ENCODE data around the gene MMAA. TPM values are rescaled to one million over a fixed set of nuclear protein-coding genes. Genes with fewer than 3 reads are reported as not detected.

Gene MMAA
- total and polyA plus RNA-seq, 2 donors (not counting 1 experiment from before 2014, with no cell fraction given): 3.9 to 9.0 TPM

GRCh38 chr4:145709336-145709735, 90.2 kb downstream of the MMAA start:
- peaks cover 0 to 11% (median 3%) of the 10 kb centered on the region in 3 donors for H3K9me3 ChIP-seq (ENCODE audit: control extremely low read depth in 1 of 3, control insufficient read depth in 2 of 3, insufficient read depth in 1 of 3, low read length in 2 of 3)
- intact Hi-C loops (cut with micrococcal nuclease): no loop called here
- H3K4me2 ChIP-seq (replicated peaks; ENCODE audit: low read depth, low read length, poor library complexity, severe bottlenecking): no peak overlapping the region
- no peaks in the 10 kb centered on the region for H3K79me2 ChIP-seq (ENCODE audit: control insufficient read depth, insufficient read depth, low read length)
- no peak overlapping the region for H3K9ac ChIP-seq (ENCODE audit: low read length)
- H3K27ac Mint-ChIP-seq: no peak overlapping the region
- no peaks in the 10 kb centered on the region for H3K36me3 ChIP-seq (replicated peaks in 1 of 2; ENCODE audit: control extremely low read depth in 1 of 2, control insufficient read depth in 1 of 2, extremely low read depth in 1 of 2, insufficient read depth in 2 of 2, low read length in 1 of 2)
- no peak for TF ChIP-seq EZH2 (IDR thresholded peaks at IDR 0.05; ENCODE audit: borderline replicate concordance, insufficient read depth, low read depth, low read length, poor library complexity, severe bottlenecking)
- no peak for TF ChIP-seq CTCF (IDR thresholded peaks at IDR 0.05)
- peaks cover 0 to 7% (median 0%) of the 10 kb centered on the region in 4 experiments for H3K27me3 ChIP-seq (replicated peaks in 1 of 4; ENCODE audit: control extremely low read depth in 1 of 4, control insufficient read depth in 3 of 4, insufficient read depth in 4 of 4, low read length in 3 of 4)
- ChIA-PET POLR2A (no interaction called here), CTCF (no interaction called here)
- H3K4me3 ChIP-seq (ENCODE audit: control extremely low read depth in 1 of 5, extremely low read depth in 1 of 5, insufficient read depth in 1 of 5, low read depth in 2 of 5, low read length in 4 of 5): no peak overlapping the region
- H2AFZ ChIP-seq (ENCODE audit: insufficient read depth, low read depth, low read length, poor library complexity, severe bottlenecking): no peak overlapping the region
- no peak for ATAC-seq (ENCODE audit: low read depth)
- H3K27ac ChIP-seq (ENCODE audit: low read length in 2 of 2): no peak overlapping the region
- H3K4me1 ChIP-seq (ENCODE audit: control insufficient read depth in 2 of 2, insufficient read depth in 2 of 2, low read length in 2 of 2): no peaks in the 10 kb centered on the region
- 64% methylated on average over 1 of the region's 1 CpG for WGBS (ENCODE audit: insufficient coverage)
- DNase-seq: no peak
- H3K4me3 Mint-ChIP-seq: no peak overlapping the region
- no peaks in the 10 kb centered on the region for H4K20me1 ChIP-seq (ENCODE audit: control insufficient read depth, insufficient read depth, low read length, poor library complexity, severe bottlenecking)
- H3K4me1 Mint-ChIP-seq: no peaks in the 10 kb centered on the region
- H3K27me3 Mint-ChIP-seq: peaks cover 12% of the 10 kb centered on the region
- H3K9me3 Mint-ChIP-seq (ENCODE audit: insufficient read depth): peaks cover 24% of the 10 kb centered on the region

Other genes starting within 250 kb of the MMAA start
- not detected in 2 replicates for gene SMAD1, start 137.5 kb upstream of the MMAA start, total RNA-seq
- 0.12 and 0.14 TPM in 2 replicates for gene SMAD1, start 137.5 kb upstream of the MMAA start, polyA plus RNA-seq
- gene C4orf51, start 60.8 kb downstream of the MMAA start, total RNA-seq: not detected in 2 replicates
- not detected in 2 replicates for gene C4orf51, start 60.8 kb downstream of the MMAA start, polyA plus RNA-seq